ENCODE data around the gene VAV3.

VAV3 gene

DNA sequence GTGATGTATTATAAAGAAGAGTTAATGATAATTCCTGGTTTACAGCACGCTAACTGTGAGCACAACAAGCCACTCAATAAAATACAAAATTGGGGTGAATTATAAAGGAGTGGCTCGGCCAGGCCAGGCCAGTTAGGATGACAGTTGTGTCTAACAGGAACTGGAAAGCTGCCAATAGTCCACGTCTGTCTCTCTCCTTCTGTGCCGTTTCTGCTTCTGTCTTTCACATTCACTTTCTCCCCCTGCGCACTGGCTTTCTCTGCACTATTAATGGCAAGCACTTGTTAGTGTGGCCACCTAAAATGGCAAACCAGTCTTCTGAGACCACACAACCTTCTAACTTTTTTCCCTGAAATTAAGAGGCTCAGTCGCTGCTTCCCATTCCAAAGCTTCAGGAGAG is 429.9 kb downstream of the VAV3 start:
- no peaks in the 10 kb centered on the region for H3K27me3 ChIP-seq (ENCODE audit: control insufficient read depth, insufficient read depth, low read length)

GRCh38 chr1:107534632-107535031 is 430.3 kb downstream of the VAV3 start:
- no peaks in the 10 kb centered on the region for H3K9me3 ChIP-seq (ENCODE audit: control insufficient read depth, low read depth, low read length)
- no peaks in the 10 kb centered on the region for H3K27me3 ChIP-seq (ENCODE audit: control insufficient read depth, insufficient read depth, low read length)
- H3K9ac ChIP-seq (ENCODE audit: low read length): no peak overlapping the region
- H3K4me1 ChIP-seq (ENCODE audit: control insufficient read depth, low read depth, low read length): no peaks in the 10 kb centered on the region
- no peak overlapping the region for H3K27ac ChIP-seq (ENCODE audit: low read length)
- H3K36me3 ChIP-seq (ENCODE audit: control insufficient read depth, low read depth, low read length): no peaks in the 10 kb centered on the region
- no peak overlapping the region for H3K4me3 ChIP-seq (ENCODE audit: low read length)

More for the DNA sequence above, 429.9 kb downstream of the VAV3 start:
- H3K9ac ChIP-seq (ENCODE audit: low read length): no peak overlapping the region
- no peak overlapping the region for H3K27ac ChIP-seq (ENCODE audit: low read length)
- no peaks in the 10 kb centered on the region for H3K9me3 ChIP-seq (ENCODE audit: control insufficient read depth, low read depth, low read length)
- H3K4me3 ChIP-seq (ENCODE audit: low read length): no peak overlapping the region
- no peaks in the 10 kb centered on the region for H3K4me1 ChIP-seq (ENCODE audit: control insufficient read depth, low read depth, low read length)
- no peaks in the 10 kb centered on the region for H3K36me3 ChIP-seq (ENCODE audit: control insufficient read depth, low read depth, low read length)

DNA sequence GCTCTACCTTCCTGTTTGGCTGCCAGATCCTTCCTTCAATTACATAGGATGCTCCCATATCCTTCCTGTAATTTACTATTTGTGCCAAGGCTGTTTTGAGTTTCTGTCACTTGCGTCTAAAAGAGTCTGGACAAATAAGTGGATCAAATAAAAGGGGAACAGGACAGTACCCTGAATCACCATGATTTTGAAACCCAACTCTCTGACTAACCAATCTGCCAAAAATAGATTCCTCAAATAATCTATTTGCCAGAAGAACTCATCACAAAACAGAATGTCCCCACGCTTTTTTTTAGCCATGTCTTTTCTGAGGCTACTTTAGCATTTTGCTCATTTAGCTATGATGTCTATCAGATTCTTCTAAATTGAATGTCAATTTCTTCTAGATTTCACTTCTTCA is 431.5 kb downstream of the VAV3 start:
- Histone ChIP-seq H3K27ac (ENCODE audit: low read length) (no peak overlapping the region), H3K27me3 (ENCODE audit: control insufficient read depth, insufficient read depth, low read length) (no peaks in the 10 kb centered on the region), H3K36me3 (ENCODE audit: control insufficient read depth, low read depth, low read length) (no peaks in the 10 kb centered on the region), H3K4me3 (ENCODE audit: low read length) (no peak overlapping the region), H3K9me3 (ENCODE audit: control insufficient read depth, low read depth, low read length) (no peaks in the 10 kb centered on the region), H3K4me1 (ENCODE audit: control insufficient read depth, low read depth, low read length) (no peaks in the 10 kb centered on the region), H3K9ac (ENCODE audit: low read length) (no peak overlapping the region)

- no peaks in the 10 kb centered on the region for H3K36me3 ChIP-seq (ENCODE audit: control insufficient read depth, low read depth, low read length)
- H3K9ac ChIP-seq (ENCODE audit: low read length): no peak overlapping the region
- no peaks in the 10 kb centered on the region for H3K9me3 ChIP-seq (ENCODE audit: control insufficient read depth, low read depth, low read length)
- H3K27me3 ChIP-seq (ENCODE audit: control insufficient read depth, insufficient read depth, low read length): no peaks in the 10 kb centered on the region
- H3K4me3 ChIP-seq (ENCODE audit: low read length): no peak overlapping the region
- H3K4me1 ChIP-seq (ENCODE audit: control insufficient read depth, low read depth, low read length): no peaks in the 10 kb centered on the region
- no peak overlapping the region for H3K27ac ChIP-seq (ENCODE audit: low read length)
These were observed 432.7 kb downstream of the VAV3 start for GRCh38 chr1:107532318-107532717.

DNA sequence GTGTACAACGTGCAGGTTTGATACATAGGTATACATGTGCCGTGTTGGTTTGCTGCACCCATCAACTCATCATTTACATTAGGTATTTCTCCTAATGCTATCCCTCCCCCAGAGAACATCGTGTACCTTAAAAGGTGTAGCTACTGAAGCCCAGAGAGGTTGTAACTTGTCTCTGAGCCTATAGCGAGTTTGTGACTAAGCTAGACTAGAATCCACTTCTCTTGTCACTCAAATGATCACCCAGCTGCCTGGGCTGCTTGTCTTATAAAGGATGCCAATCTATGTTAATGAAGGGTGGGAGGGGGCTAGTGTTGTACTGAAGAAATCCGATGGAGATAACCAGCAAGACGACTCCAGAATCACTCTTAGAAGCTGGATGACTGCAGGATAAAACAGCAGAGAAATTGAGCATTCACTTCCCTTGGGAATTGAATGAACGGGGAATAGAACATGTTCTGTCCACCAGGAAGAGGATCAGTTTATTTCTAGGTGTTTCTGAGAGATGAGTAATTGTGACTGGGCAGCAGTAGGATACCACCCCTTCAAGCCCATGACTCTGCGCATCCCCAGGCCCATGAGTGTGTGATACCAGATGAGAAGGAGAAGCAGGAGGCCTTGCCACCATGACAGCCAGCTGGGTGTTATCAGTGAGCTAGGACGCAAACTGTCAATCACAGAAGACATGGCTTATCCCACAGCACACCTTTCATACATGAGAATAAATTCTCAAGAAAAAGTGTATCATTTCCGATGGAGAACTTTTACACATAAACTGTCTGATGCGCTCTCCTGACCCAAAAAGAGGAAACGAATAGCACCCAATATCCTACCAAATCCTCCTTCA is 433.7 kb downstream of the VAV3 start:
- H3K27me3 ChIP-seq (ENCODE audit: control insufficient read depth, insufficient read depth, low read length): no peaks in the 10 kb centered on the region
- no peak overlapping the region for H3K27ac ChIP-seq (ENCODE audit: low read length)
- H3K9ac ChIP-seq (ENCODE audit: low read length): no peak overlapping the region
- H3K9me3 ChIP-seq (ENCODE audit: control insufficient read depth, low read depth, low read length): no peaks in the 10 kb centered on the region
- H3K4me1 ChIP-seq (ENCODE audit: control insufficient read depth, low read depth, low read length): no peaks in the 10 kb centered on the region
- H3K4me3 ChIP-seq (ENCODE audit: low read length): no peak overlapping the region
- no peaks in the 10 kb centered on the region for H3K36me3 ChIP-seq (ENCODE audit: control insufficient read depth, low read depth, low read length)

- H3K9me3 ChIP-seq (ENCODE audit: control insufficient read depth, low read depth, low read length): no peaks in the 10 kb centered on the region
- H3K4me3 ChIP-seq (ENCODE audit: low read length): no peak overlapping the region
- no peak overlapping the region for H3K9ac ChIP-seq (ENCODE audit: low read length)
- no peaks in the 10 kb centered on the region for H3K27me3 ChIP-seq (ENCODE audit: control insufficient read depth, insufficient read depth, low read length)
- no peaks in the 10 kb centered on the region for H3K4me1 ChIP-seq (ENCODE audit: control insufficient read depth, low read depth, low read length)
- no peaks in the 10 kb centered on the region for H3K36me3 ChIP-seq (ENCODE audit: control insufficient read depth, low read depth, low read length)
- H3K27ac ChIP-seq (ENCODE audit: low read length): no peak overlapping the region
These were observed 434.4 kb downstream of the VAV3 start for GRCh38 chr1:107530543-107530942.

DNA sequence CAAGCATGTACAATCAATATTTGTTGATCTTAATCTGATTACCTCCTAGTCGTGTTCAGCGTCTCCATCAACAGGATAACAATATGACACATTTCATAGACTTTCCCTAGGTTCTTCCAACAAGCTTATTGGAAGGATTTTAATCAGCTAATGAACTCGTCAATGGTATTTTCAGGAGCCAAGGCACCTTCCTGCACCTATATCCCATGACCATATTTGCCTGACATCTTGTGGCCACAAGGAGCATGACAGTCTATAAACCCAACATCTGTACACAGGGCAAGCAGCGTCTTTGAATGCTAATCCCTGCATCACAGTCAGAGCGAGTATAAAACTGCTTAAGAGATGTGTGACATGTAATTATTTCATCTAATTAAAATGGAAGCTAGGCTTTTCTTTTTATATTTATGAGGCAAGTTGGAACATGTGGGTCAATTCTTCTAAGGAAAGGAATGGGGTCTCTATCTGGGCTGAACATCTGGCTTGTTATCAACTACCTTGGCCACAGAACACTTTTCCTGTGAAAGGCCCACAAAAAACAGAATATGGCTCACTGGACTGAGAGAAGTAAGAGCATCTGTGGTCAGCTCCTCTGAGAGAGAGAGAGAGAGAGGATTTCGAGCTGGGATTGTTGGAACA is 435.4 kb downstream of the VAV3 start:
- no peaks in the 10 kb centered on the region for H3K27me3 ChIP-seq (ENCODE audit: control insufficient read depth, insufficient read depth, low read length)
- H3K36me3 ChIP-seq (ENCODE audit: control insufficient read depth, low read depth, low read length): no peaks in the 10 kb centered on the region
- no peak overlapping the region for H3K27ac ChIP-seq (ENCODE audit: low read length)
- no peak overlapping the region for H3K4me3 ChIP-seq (ENCODE audit: low read length)
- H3K4me1 ChIP-seq (ENCODE audit: control insufficient read depth, low read depth, low read length): peaks cover 4% of the 10 kb centered on the region
- no peaks in the 10 kb centered on the region for H3K9me3 ChIP-seq (ENCODE audit: control insufficient read depth, low read depth, low read length)
- H3K9ac ChIP-seq (ENCODE audit: low read length): no peak overlapping the region

DNA sequence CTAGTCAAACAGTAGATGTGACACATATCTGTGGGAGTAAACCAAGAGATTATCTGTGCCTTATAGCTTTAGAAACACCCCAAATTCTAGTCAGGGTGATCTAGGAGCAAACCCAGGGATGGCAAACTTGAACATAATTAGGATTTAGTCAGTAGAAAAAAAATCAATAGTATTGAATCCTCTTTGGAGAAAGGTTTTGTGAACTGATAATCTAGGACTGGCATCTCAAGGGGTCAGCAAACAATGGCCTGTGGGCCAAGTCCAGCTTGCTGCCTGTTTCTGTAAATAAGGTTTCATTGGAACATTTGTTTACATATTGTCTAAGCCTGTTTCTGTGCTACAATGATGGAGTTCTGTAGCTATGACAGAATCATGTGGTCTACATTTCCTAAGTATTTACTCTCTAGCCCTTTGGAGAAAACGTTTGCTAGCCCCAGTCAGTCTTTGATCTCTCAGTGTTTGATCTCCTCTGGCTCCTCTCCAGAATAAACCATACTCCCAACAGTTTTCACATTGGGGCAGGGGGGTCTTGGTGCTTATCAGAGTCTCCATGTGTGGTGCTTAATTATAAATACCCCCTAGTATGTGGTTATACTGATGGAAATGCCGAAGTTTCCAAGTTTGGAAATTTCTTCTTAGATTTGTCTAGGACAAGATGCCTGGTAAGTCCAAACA is 438.3 kb downstream of the VAV3 start:
- H3K27ac ChIP-seq (ENCODE audit: low read length): no peak overlapping the region

GRCh38 chr1:107525961-107526360 is 439.0 kb downstream of the VAV3 start:
- no peak overlapping the region for H3K9ac ChIP-seq (ENCODE audit: low read length)
- no peak overlapping the region for H3K27ac ChIP-seq (ENCODE audit: low read length)
- no peaks in the 10 kb centered on the region for H3K9me3 ChIP-seq (ENCODE audit: control insufficient read depth, low read depth, low read length)
- H3K4me3 ChIP-seq (ENCODE audit: low read length): no peak overlapping the region
- H3K4me1 ChIP-seq (ENCODE audit: control insufficient read depth, low read depth, low read length): peaks cover 10% of the 10 kb centered on the region
- no peaks in the 10 kb centered on the region for H3K27me3 ChIP-seq (ENCODE audit: control insufficient read depth, insufficient read depth, low read length)
- no peaks in the 10 kb centered on the region for H3K36me3 ChIP-seq (ENCODE audit: control insufficient read depth, low read depth, low read length)

More for the DNA sequence above, 438.3 kb downstream of the VAV3 start:
- Histone ChIP-seq H3K9ac (ENCODE audit: low read length) (no peak overlapping the region), H3K4me3 (ENCODE audit: low read length) (no peak overlapping the region), H3K4me1 (ENCODE audit: control insufficient read depth, low read depth, low read length) (peaks cover 10% of the 10 kb centered on the region), H3K27me3 (ENCODE audit: control insufficient read depth, insufficient read depth, low read length) (no peaks in the 10 kb centered on the region), H3K36me3 (ENCODE audit: control insufficient read depth, low read depth, low read length) (no peaks in the 10 kb centered on the region), H3K9me3 (ENCODE audit: control insufficient read depth, low read depth, low read length) (no peaks in the 10 kb centered on the region)

- H3K27ac ChIP-seq (ENCODE audit: low read length): no peak overlapping the region
- no peak overlapping the region for H3K4me3 ChIP-seq (ENCODE audit: low read length)
- no peak overlapping the region for H3K9ac ChIP-seq (ENCODE audit: low read length)
- no peaks in the 10 kb centered on the region for H3K9me3 ChIP-seq (ENCODE audit: control insufficient read depth, low read depth, low read length)
- no peaks in the 10 kb centered on the region for H3K27me3 ChIP-seq (ENCODE audit: control insufficient read depth, insufficient read depth, low read length)
- H3K4me1 ChIP-seq (ENCODE audit: control insufficient read depth, low read depth, low read length): peaks cover 10% of the 10 kb centered on the region
- no peaks in the 10 kb centered on the region for H3K36me3 ChIP-seq (ENCODE audit: control insufficient read depth, low read depth, low read length)
These were observed 439.8 kb downstream of the VAV3 start for GRCh38 chr1:107525145-107525544.

- no peaks in the 10 kb centered on the region for H3K9me3 ChIP-seq (ENCODE audit: control insufficient read depth, low read depth, low read length)
- H3K9ac ChIP-seq (ENCODE audit: low read length): no peak overlapping the region
These were observed 440.7 kb downstream of the VAV3 start for GRCh38 chr1:107524301-107524700.

More at GRCh38 chr1:107524301-107524700, 440.7 kb downstream of the VAV3 start:
- Histone ChIP-seq H3K27me3 (ENCODE audit: control insufficient read depth, insufficient read depth, low read length) (no peaks in the 10 kb centered on the region), H3K4me1 (ENCODE audit: control insufficient read depth, low read depth, low read length) (peaks cover 10% of the 10 kb centered on the region), H3K27ac (ENCODE audit: low read length) (no peak overlapping the region), H3K4me3 (ENCODE audit: low read length) (no peak overlapping the region), H3K36me3 (ENCODE audit: control insufficient read depth, low read depth, low read length) (no peaks in the 10 kb centered on the region)
